Measurements from ENCODE around the gene TMEM50B.
"Not testable (repeated sequence)": the region's sequence is repeated elsewhere in the genome, so short reads cannot be mapped to it uniquely, and the experiment has no call there.

The TMEM50B gene

GRCh38 chr21:33451634-33452071, 28.1 kb downstream of the TMEM50B start:
- WGBS (ENCODE audit: insufficient coverage, insufficient read length), result no CpG with 5 or more reads among the region's 1 CpG
- H3K9me3 ChIP-seq (ENCODE audit: control insufficient read depth, insufficient read depth, low read length), result no peaks in the 10 kb centered on the region

GRCh38 chr21:33449616-33450015, 30.2 kb downstream of the TMEM50B start:
- H3K4me3 ChIP-seq (ENCODE audit: low read length), result no peak overlapping the region
- H3K36me3 ChIP-seq (ENCODE audit: control insufficient read depth, insufficient read depth, low read length), result no peaks in the 10 kb centered on the region
- H3K9me3 ChIP-seq (ENCODE audit: control insufficient read depth, insufficient read depth, low read length), result no peaks in the 10 kb centered on the region
- H3K27ac ChIP-seq (ENCODE audit: low read length), result no peak overlapping the region
- no peak for DNase-seq (ENCODE audit: low read depth, low spot score)
- WGBS (ENCODE audit: insufficient coverage, insufficient read length), result no CpG with 5 or more reads among the region's 4 CpGs
- no peaks in the 10 kb centered on the region for H3K4me1 ChIP-seq (ENCODE audit: control insufficient read depth, insufficient read depth, low read length)
- no peaks in the 10 kb centered on the region for H3K27me3 ChIP-seq (ENCODE audit: control insufficient read depth, insufficient read depth, low read length)

More at GRCh38 chr21:33451634-33452071, 28.1 kb downstream of the TMEM50B start:
- no peaks in the 10 kb centered on the region for H3K27me3 ChIP-seq (ENCODE audit: control insufficient read depth, insufficient read depth, low read length)
- no peak for DNase-seq (ENCODE audit: low read depth, low spot score)
- H3K4me1 ChIP-seq (ENCODE audit: control insufficient read depth, insufficient read depth, low read length), result no peaks in the 10 kb centered on the region
- no peaks in the 10 kb centered on the region for H3K36me3 ChIP-seq (ENCODE audit: control insufficient read depth, insufficient read depth, low read length)
- no peak overlapping the region for H3K27ac ChIP-seq (ENCODE audit: low read length)
- no peak overlapping the region for H3K4me3 ChIP-seq (ENCODE audit: low read length)

- H3K4me3 ChIP-seq (ENCODE audit: low read length); H3K9me3 ChIP-seq (ENCODE audit: control insufficient read depth, insufficient read depth, low read length); H3K4me1 ChIP-seq (ENCODE audit: control insufficient read depth, insufficient read depth, low read length); H3K27ac ChIP-seq (ENCODE audit: low read length); DNase-seq (ENCODE audit: low read depth, low spot score); H3K36me3 ChIP-seq (ENCODE audit: control insufficient read depth, insufficient read depth, low read length); H3K27me3 ChIP-seq (ENCODE audit: control insufficient read depth, insufficient read depth, low read length): not testable (repeated sequence)
- no CpG with 5 or more reads among the region's 6 CpGs for WGBS (ENCODE audit: insufficient coverage, insufficient read length)
These were observed 33.2 kb downstream of the TMEM50B start for GRCh38 chr21:33446620-33447019.

GRCh38 chr21:33444499-33444898, 35.3 kb downstream of the TMEM50B start:
- H3K4me1 ChIP-seq (ENCODE audit: control insufficient read depth, insufficient read depth, low read length), result no peaks in the 10 kb centered on the region
- no peaks in the 10 kb centered on the region for H3K27me3 ChIP-seq (ENCODE audit: control insufficient read depth, insufficient read depth, low read length)
- no peaks in the 10 kb centered on the region for H3K9me3 ChIP-seq (ENCODE audit: control insufficient read depth, insufficient read depth, low read length)
- no peak overlapping the region for H3K27ac ChIP-seq (ENCODE audit: low read length)
- no CpG with 5 or more reads among the region's 2 CpGs for WGBS (ENCODE audit: insufficient coverage, insufficient read length)
- no peak overlapping the region for H3K4me3 ChIP-seq (ENCODE audit: low read length)
- H3K36me3 ChIP-seq (ENCODE audit: control insufficient read depth, insufficient read depth, low read length), result no peaks in the 10 kb centered on the region
- DNase-seq (ENCODE audit: low read depth, low spot score), result no peak

- no peaks in the 10 kb centered on the region for H3K27me3 ChIP-seq (ENCODE audit: control insufficient read depth, insufficient read depth, low read length)
- H3K4me3 ChIP-seq (ENCODE audit: low read length), result no peak overlapping the region
- no peak for DNase-seq (ENCODE audit: low read depth, low spot score)
- H3K9me3 ChIP-seq (ENCODE audit: control insufficient read depth, insufficient read depth, low read length), result no peaks in the 10 kb centered on the region
- H3K4me1 ChIP-seq (ENCODE audit: control insufficient read depth, insufficient read depth, low read length), result no peaks in the 10 kb centered on the region
- no CpG with 5 or more reads among the region's 5 CpGs for WGBS (ENCODE audit: insufficient coverage, insufficient read length)
- H3K36me3 ChIP-seq (ENCODE audit: control insufficient read depth, insufficient read depth, low read length), result no peaks in the 10 kb centered on the region
- H3K27ac ChIP-seq (ENCODE audit: low read length), result no peak overlapping the region
These were observed 36.6 kb downstream of the TMEM50B start for GRCh38 chr21:33443194-33443593.

GRCh38 chr21:33441489-33442477, 38.0 kb downstream of the TMEM50B start:
- H3K4me1 ChIP-seq (ENCODE audit: control insufficient read depth, insufficient read depth, low read length), result no peaks in the 10 kb centered on the region

GRCh38 chr21:33437140-33437539, 42.6 kb downstream of the TMEM50B start:
- DNase-seq (ENCODE audit: low read depth, low spot score), result no peak
- H3K27ac ChIP-seq (ENCODE audit: low read length), result no peak overlapping the region
- H3K4me3 ChIP-seq (ENCODE audit: low read length), result no peak overlapping the region
- H3K27me3 ChIP-seq (ENCODE audit: control insufficient read depth, insufficient read depth, low read length), result no peaks in the 10 kb centered on the region
- peaks cover 13% of the 10 kb centered on the region for H3K36me3 ChIP-seq (ENCODE audit: control insufficient read depth, insufficient read depth, low read length)
- no CpG with 5 or more reads among the region's 6 CpGs for WGBS (ENCODE audit: insufficient coverage, insufficient read length)
- no peaks in the 10 kb centered on the region for H3K4me1 ChIP-seq (ENCODE audit: control insufficient read depth, insufficient read depth, low read length)
- H3K9me3 ChIP-seq (ENCODE audit: control insufficient read depth, insufficient read depth, low read length), result no peaks in the 10 kb centered on the region

More at GRCh38 chr21:33441489-33442477, 38.0 kb downstream of the TMEM50B start:
- Histone ChIP-seq H3K36me3 (ENCODE audit: control insufficient read depth, insufficient read depth, low read length) (no peaks in the 10 kb centered on the region), H3K27me3 (ENCODE audit: control insufficient read depth, insufficient read depth, low read length) (no peaks in the 10 kb centered on the region), H3K9me3 (ENCODE audit: control insufficient read depth, insufficient read depth, low read length) (no peaks in the 10 kb centered on the region), H3K4me3 (ENCODE audit: low read length) (no peak overlapping the region), H3K27ac (ENCODE audit: low read length) (no peak overlapping the region)
- WGBS (ENCODE audit: insufficient coverage, insufficient read length), result no CpG with 5 or more reads among the region's 11 CpGs
- no peak for DNase-seq (ENCODE audit: low read depth, low spot score)

GRCh38 chr21:33434770-33435360, 44.9 kb downstream of the TMEM50B start:
- no peaks in the 10 kb centered on the region for H3K27me3 ChIP-seq (ENCODE audit: control insufficient read depth, insufficient read depth, low read length)
- H3K36me3 ChIP-seq (ENCODE audit: control insufficient read depth, insufficient read depth, low read length), result peaks cover 16% of the 10 kb centered on the region
- no peaks in the 10 kb centered on the region for H3K4me1 ChIP-seq (ENCODE audit: control insufficient read depth, insufficient read depth, low read length)
- H3K9me3 ChIP-seq (ENCODE audit: control insufficient read depth, insufficient read depth, low read length), result no peaks in the 10 kb centered on the region
- no peak overlapping the region for H3K27ac ChIP-seq (ENCODE audit: low read length)
- no peak overlapping the region for H3K4me3 ChIP-seq (ENCODE audit: low read length)
- no CpG with 5 or more reads among the region's 5 CpGs for WGBS (ENCODE audit: insufficient coverage, insufficient read length)
- no peak for DNase-seq (ENCODE audit: low read depth, low spot score)

- no peaks in the 10 kb centered on the region for H3K9me3 ChIP-seq (ENCODE audit: control insufficient read depth, insufficient read depth, low read length)
- H3K27ac ChIP-seq (ENCODE audit: low read length), result no peak overlapping the region
- no peak overlapping the region for H3K4me3 ChIP-seq (ENCODE audit: low read length)
- DNase-seq (ENCODE audit: low read depth, low spot score), result no peak
- H3K36me3 ChIP-seq (ENCODE audit: control insufficient read depth, insufficient read depth, low read length), result peaks cover 20% of the 10 kb centered on the region
- H3K27me3 ChIP-seq (ENCODE audit: control insufficient read depth, insufficient read depth, low read length), result no peaks in the 10 kb centered on the region
- 100% methylated on average over 1 of the region's 8 CpGs for WGBS (ENCODE audit: insufficient coverage, insufficient read length)
- no peaks in the 10 kb centered on the region for H3K4me1 ChIP-seq (ENCODE audit: control insufficient read depth, insufficient read depth, low read length)
These were observed 46.2 kb downstream of the TMEM50B start for GRCh38 chr21:33433425-33434114.

- Histone ChIP-seq H3K27me3 (ENCODE audit: control insufficient read depth, insufficient read depth, low read length) (no peaks in the 10 kb centered on the region), H3K4me3 (ENCODE audit: low read length) (no peak overlapping the region), H3K9me3 (ENCODE audit: control insufficient read depth, insufficient read depth, low read length) (no peaks in the 10 kb centered on the region), H3K36me3 (ENCODE audit: control insufficient read depth, insufficient read depth, low read length) (peaks cover 20% of the 10 kb centered on the region), H3K4me1 (ENCODE audit: control insufficient read depth, insufficient read depth, low read length) (no peaks in the 10 kb centered on the region), H3K27ac (ENCODE audit: low read length) (no peak overlapping the region)
- no CpG with 5 or more reads among the region's 8 CpGs for WGBS (ENCODE audit: insufficient coverage, insufficient read length)
- DNase-seq (ENCODE audit: low read depth, low spot score), result no peak
These were observed 46.8 kb downstream of the TMEM50B start for GRCh38 chr21:33433001-33433400.
